Gastrocnemius medialis (tissue), 4 donors: ENCODE data around the gene CCSER1. TPM values are rescaled to one million over a fixed set of nuclear protein-coding genes. Genes with fewer than 3 reads are reported as not detected.

Experiments
- ATAC-seq, 2 donors: fragments of 150-250 bp; one replicate each; pipeline ENCODE4 v1.9.1; 2016
- DNase-seq, 2 donors: peaks; one replicate each; pipeline ENCODE4 v3.0.0-alpha.2; 2019
- H3K27ac ChIP-seq, 4 donors: fragments of 200-600 bp; sonication (generic); 1 replicate in 1 of 4; 2 replicates in 3 of 4; pipeline ENCODE4 v1.5.1; 2016 to 2018; ENCODE audit warnings: mild to moderate bottlenecking in 2 of 4, moderate library complexity in 1 of 4
- H3K27me3 ChIP-seq, 3 donors: fragments of 200-600 bp; sonication (generic) in 2 of 3; 1 replicate in 1 of 3; 2 replicates in 2 of 3; pipeline versions ENCODE4 v1.5.1 to v1.6.0; 2016 to 2019; ENCODE audit warnings: mild to moderate bottlenecking in 1 of 3, moderate library complexity in 1 of 3
- H3K36me3 ChIP-seq, 2 donors: fragments of 200-600 bp; sonication (generic) in 1 of 2; one replicate each; pipeline ENCODE4 v1.5.1; 2017 to 2018
- H3K4me1 ChIP-seq, 2 donors: fragments of 200-600 bp; sonication (generic) in 1 of 2; one replicate each; pipeline ENCODE4 v1.5.1; 2016 to 2017; ENCODE audit warnings: mild to moderate bottlenecking in 2 of 2
- H3K4me3 ChIP-seq, 4 donors: fragments of 200-600 bp; sonication (generic) in 3 of 4; 1 replicate in 1 of 4; 2 replicates in 3 of 4; pipeline ENCODE4 v1.5.1; 2016 to 2019; ENCODE audit warnings: mild to moderate bottlenecking in 2 of 4
- H3K9me3 ChIP-seq, 3 donors: fragments of 200-600 bp; sonication (generic) in 2 of 3; 1 replicate in 1 of 3; 2 replicates in 2 of 3; pipeline ENCODE4 v1.5.1; 2016 to 2019
- CTCF ChIP-seq, 5 experiments: fragments of 450-650 bp in 3 of 5; fragments of 200-600 bp in 2 of 5; sonication (generic) in 2 of 5; IDR thresholded peaks in 4 of 5; conservative IDR thresholded peaks in 1 of 5; 1 replicate in 4 of 5; 2 replicates in 1 of 5; pipeline ENCODE4 v1.5.1; 2016 to 2019; ENCODE audit warnings: antibody characterized with exemption in 5 of 5, mild to moderate bottlenecking in 3 of 5, moderate library complexity in 3 of 5
- POLR2A ChIP-seq, 2 donors: fragments of 450-650 bp; IDR thresholded peaks; one replicate each; pipeline ENCODE4 v1.6.1; 2017; ENCODE audit warnings: antibody characterized with exemption in 2 of 2, mild to moderate bottlenecking in 2 of 2, moderate library complexity in 2 of 2
- in situ Hi-C, 4 donors: fragments of 200-750 bp; cut with MboI; loops; one replicate each; pipeline versions ENCODE4 v1.15.0 to v1.8.0; 2017; ENCODE audit warnings: low sequenced_read_pairs in 4 of 4
- intact Hi-C: fragments of 100-400 bp; cut with DNase I; formaldehyde crosslinking; loops from one replicate; pipeline ENCODE4 v1.15.1; 2023; ENCODE audit warnings: low total_unique reads
- total RNA-seq, 4 donors: library from RNA; depleted of rRNA; stranded (reverse); fragments of >200 nt; gene quantifications; one replicate each; pipeline versions ENCODE4 v1.1.0 to v1.2.3, GENCODE V29; 2016

CCSER1 gene
- total RNA-seq, 4 donors from 2014 or later, result 0.39 to 0.83 (median 0.63) TPM

GRCh38 chr4:90281541-90282355 is 154.6 kb downstream of the CCSER1 start:
- no peak for DNase-seq
- Histone ChIP-seq H3K27ac (no peak overlapping the region), H3K4me1 (no peaks in the 10 kb centered on the region), H3K27me3 (no peaks in the 10 kb centered on the region), H3K9me3 (no peaks in the 10 kb centered on the region), H3K4me3 (no peak overlapping the region), H3K36me3 (no peaks in the 10 kb centered on the region)
- TF ChIP-seq POLR2A (IDR thresholded peaks at IDR 0.05), result no peak
- TF ChIP-seq CTCF (IDR thresholded peaks at IDR 0.05 in 4 of 5, conservative IDR thresholded peaks at IDR 0.05 in 1 of 5), result no peak
- no peak for ATAC-seq
- in situ Hi-C loops (no loop called here), intact Hi-C loops (no loop called here)

- ATAC-seq (no peak), DNase-seq (no peak)
- Histone ChIP-seq H3K27ac (no peak overlapping the region), H3K9me3 (no peaks in the 10 kb centered on the region), H3K36me3 (no peaks in the 10 kb centered on the region), H3K4me1 (no peaks in the 10 kb centered on the region), H3K4me3 (no peak overlapping the region), H3K27me3 (no peaks in the 10 kb centered on the region)
- intact Hi-C loops, result no loop called here
- in situ Hi-C loops, result no loop called here
- no peak for TF ChIP-seq POLR2A (IDR thresholded peaks at IDR 0.05)
These were observed 163.2 kb downstream of the CCSER1 start for GRCh38 chr4:90290345-90290744.

- H3K27me3 ChIP-seq, result no peaks in the 10 kb centered on the region
- no peak overlapping the region for H3K27ac ChIP-seq
- DNase-seq (no peak), ATAC-seq (no peak)
- intact Hi-C loops (loop anchor here (2.0 kb wide), 1 partner anchor 172 kb away; no protein-coding TSS in a partner anchor), in situ Hi-C loops (no loop called here)
- no peaks in the 10 kb centered on the region for H3K4me1 ChIP-seq
- no peaks in the 10 kb centered on the region for H3K9me3 ChIP-seq
- no peak overlapping the region for H3K4me3 ChIP-seq
- TF ChIP-seq CTCF (IDR thresholded peaks at IDR 0.05 in 4 of 5, conservative IDR thresholded peaks at IDR 0.05 in 1 of 5) (no peak), POLR2A (IDR thresholded peaks at IDR 0.05) (no peak)
- no peaks in the 10 kb centered on the region for H3K36me3 ChIP-seq
These were observed 165.2 kb downstream of the CCSER1 start for GRCh38 chr4:90292438-90292837.

- Histone ChIP-seq H3K4me1 (no peaks in the 10 kb centered on the region), H3K27ac (no peak overlapping the region), H3K4me3 (no peak overlapping the region), H3K27me3 (no peaks in the 10 kb centered on the region), H3K9me3 (no peaks in the 10 kb centered on the region), H3K36me3 (no peaks in the 10 kb centered on the region)
- TF ChIP-seq POLR2A (IDR thresholded peaks at IDR 0.05) (no peak), CTCF (IDR thresholded peaks at IDR 0.05 in 4 of 5, conservative IDR thresholded peaks at IDR 0.05 in 1 of 5) (peak in 2 of 5 experiments; percentile 33 to 42)
- no peak for DNase-seq
- in situ Hi-C loops, result no loop called here
- intact Hi-C loops, result loop anchor here (2.0 kb wide), 1 partner anchor 173 kb away; no protein-coding TSS in a partner anchor
- no peak for ATAC-seq
These were observed 166.1 kb downstream of the CCSER1 start for GRCh38 chr4:90293320-90293719.

- ATAC-seq (no peak), DNase-seq (no peak)
- in situ Hi-C loops, result no loop called here
- Histone ChIP-seq H3K4me3 (no peak overlapping the region), H3K4me1 (no peaks in the 10 kb centered on the region), H3K36me3 (no peaks in the 10 kb centered on the region), H3K27me3 (no peaks in the 10 kb centered on the region), H3K27ac (no peak overlapping the region), H3K9me3 (no peaks in the 10 kb centered on the region)
- no peak for TF ChIP-seq POLR2A (IDR thresholded peaks at IDR 0.05)
- TF ChIP-seq CTCF (IDR thresholded peaks at IDR 0.05 in 4 of 5, conservative IDR thresholded peaks at IDR 0.05 in 1 of 5), result no peak
- intact Hi-C loops, result no loop called here
These were observed 172.2 kb downstream of the CCSER1 start for GRCh38 chr4:90299373-90299772.
